ENCODE data around the gene RUBCNL.

DNA sequence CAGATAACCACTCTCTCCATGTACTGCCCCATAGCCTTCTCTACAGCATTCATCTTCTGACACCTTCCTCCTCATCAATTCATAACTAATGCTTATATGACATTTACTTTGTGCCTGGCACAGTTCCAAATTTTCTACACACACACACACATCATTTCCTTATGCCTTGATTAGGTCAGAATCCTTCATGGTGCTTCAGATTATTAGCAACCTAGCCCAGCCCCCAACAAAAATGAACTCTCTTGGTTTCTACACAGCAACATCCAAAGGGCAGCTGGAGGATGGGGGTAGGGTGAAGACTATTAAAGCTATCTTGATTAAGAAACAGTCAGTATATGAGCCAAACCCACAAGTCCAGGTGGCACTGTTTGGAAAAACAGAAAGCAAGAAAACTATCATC lies 3.7 kb downstream of the RUBCNL start:
- TF ChIP-seq TCF7L2 (IDR thresholded peaks at IDR 0.05; ENCODE audit: low read depth, low read length) (no peak), CTCF (IDR thresholded peaks at IDR 0.05) (no peak)

Data from Panc1 (cell line).